Colonic mucosa (tissue), 4 donors: Measurements from ENCODE around the gene ZBTB49. TPM values are rescaled to one million over a fixed set of nuclear protein-coding genes. Genes with fewer than 3 reads are reported as not detected.

Experiments
- DNase-seq: peaks from one replicate; pipeline ENCODE4 v3.0.0-alpha.2; 2020
- H3K27ac ChIP-seq: fragments of 200-600 bp; one replicate; pipeline ENCODE4 v1.8.0; 2021
- H3K27me3 ChIP-seq: fragments of 200-600 bp; one replicate; pipeline ENCODE4 v1.8.0; 2021
- H3K36me3 ChIP-seq: fragments of 200-600 bp; one replicate; pipeline ENCODE4 v1.8.0; 2021
- H3K4me1 ChIP-seq: fragments of 200-600 bp; one replicate; pipeline ENCODE4 v1.8.0; 2021; ENCODE audit warnings: mild to moderate bottlenecking
- H3K4me3 ChIP-seq: fragments of 200-600 bp; one replicate; pipeline ENCODE4 v1.8.0; 2021
- H3K9ac ChIP-seq, 2 donors: one replicate each; pipeline ENCODE4 v1.7.0; 2013; ENCODE audit warnings: control low read depth in 2 of 2, low read depth in 2 of 2, low read length in 2 of 2
- H3K9me3 ChIP-seq: fragments of 200-600 bp; one replicate; pipeline ENCODE4 v1.8.0; 2021
- intact Hi-C: fragments of 100-400 bp; cut with DNase I; formaldehyde crosslinking; loops from one replicate; pipeline ENCODE4 v1.14.1; 2022
- total RNA-seq, 2 donors: library from RNA; stranded (reverse); fragmentation: NEBNext Ultra II Directional in 1 of 2; extraction: Animal tissue kit (Norgen Biotek cat#: 25700) in 1 of 2; gene quantifications; one replicate each; pipeline ENCODE4 v1.2.1, GENCODE V29; 2021
- TF ChIP-seq, protein P1 (sequence below): fragments of 200-600 bp; IDR thresholded peaks from one replicate; pipeline ENCODE4 v1.8.0; 2022; ENCODE audit warnings: antibody characterized with exemption, mild to moderate bottlenecking
- donor health status: healthy.
- donor health status: DM: no; HTN: no; CAD: no.
- donor health status: DM: no; HTN: no; CAD: no.

Gene ZBTB49
- total RNA-seq, 2 donors from 2014 or later: 4.0 to 5.1 TPM

GRCh38 chr4:4308800-4309441 lies 18.9 kb downstream of the ZBTB49 start:
- no peak for DNase-seq
- H3K4me3 ChIP-seq: no peak overlapping the region
- no peak overlapping the region for H3K27ac ChIP-seq
- H3K27me3 ChIP-seq: no peaks in the 10 kb centered on the region
- intact Hi-C loops: no loop called here
- H3K9me3 ChIP-seq: no peaks in the 10 kb centered on the region
- no peaks in the 10 kb centered on the region for H3K36me3 ChIP-seq
- no peaks in the 10 kb centered on the region for H3K4me1 ChIP-seq
- no peak overlapping the region for H3K9ac ChIP-seq
- TF ChIP-seq, protein P1, sequence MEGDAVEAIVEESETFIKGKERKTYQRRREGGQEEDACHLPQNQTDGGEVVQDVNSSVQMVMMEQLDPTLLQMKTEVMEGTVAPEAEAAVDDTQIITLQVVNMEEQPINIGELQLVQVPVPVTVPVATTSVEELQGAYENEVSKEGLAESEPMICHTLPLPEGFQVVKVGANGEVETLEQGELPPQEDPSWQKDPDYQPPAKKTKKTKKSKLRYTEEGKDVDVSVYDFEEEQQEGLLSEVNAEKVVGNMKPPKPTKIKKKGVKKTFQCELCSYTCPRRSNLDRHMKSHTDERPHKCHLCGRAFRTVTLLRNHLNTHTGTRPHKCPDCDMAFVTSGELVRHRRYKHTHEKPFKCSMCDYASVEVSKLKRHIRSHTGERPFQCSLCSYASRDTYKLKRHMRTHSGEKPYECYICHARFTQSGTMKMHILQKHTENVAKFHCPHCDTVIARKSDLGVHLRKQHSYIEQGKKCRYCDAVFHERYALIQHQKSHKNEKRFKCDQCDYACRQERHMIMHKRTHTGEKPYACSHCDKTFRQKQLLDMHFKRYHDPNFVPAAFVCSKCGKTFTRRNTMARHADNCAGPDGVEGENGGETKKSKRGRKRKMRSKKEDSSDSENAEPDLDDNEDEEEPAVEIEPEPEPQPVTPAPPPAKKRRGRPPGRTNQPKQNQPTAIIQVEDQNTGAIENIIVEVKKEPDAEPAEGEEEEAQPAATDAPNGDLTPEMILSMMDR: no peak

- no peaks in the 10 kb centered on the region for H3K36me3 ChIP-seq
- TF ChIP-seq, protein P1: no peak
- DNase-seq: no peak
Observed at GRCh38 chr4:4311193-4311592, 21.1 kb downstream of the ZBTB49 start.

GRCh38 chr4:4315461-4316149 lies 25.6 kb downstream of the ZBTB49 start:
- Histone ChIP-seq H3K4me3 (no peak overlapping the region), H3K4me1 (no peaks in the 10 kb centered on the region), H3K27ac (no peak overlapping the region), H3K9ac (no peak overlapping the region), H3K27me3 (no peaks in the 10 kb centered on the region), H3K36me3 (no peaks in the 10 kb centered on the region), H3K9me3 (no peaks in the 10 kb centered on the region)
- DNase-seq: no peak
- intact Hi-C loops: no loop called here
- TF ChIP-seq, protein P1: no peak

More at GRCh38 chr4:4311193-4311592, 21.1 kb downstream of the ZBTB49 start:
- Histone ChIP-seq H3K27me3 (no peaks in the 10 kb centered on the region), H3K9me3 (no peaks in the 10 kb centered on the region), H3K9ac (no peak overlapping the region), H3K4me1 (no peaks in the 10 kb centered on the region), H3K4me3 (no peak overlapping the region), H3K27ac (no peak overlapping the region)
- intact Hi-C loops: no loop called here

GRCh38 chr4:4316150-4316495 lies 26.1 kb downstream of the ZBTB49 start:
- TF ChIP-seq, protein P1: no peak
- intact Hi-C loops: no loop called here
- Histone ChIP-seq H3K27ac (no peak overlapping the region), H3K36me3 (no peaks in the 10 kb centered on the region), H3K4me3 (no peak overlapping the region), H3K9ac (no peak overlapping the region), H3K9me3 (no peaks in the 10 kb centered on the region), H3K4me1 (no peaks in the 10 kb centered on the region), H3K27me3 (no peaks in the 10 kb centered on the region)
- DNase-seq: no peak

GRCh38 chr4:4317496-4318232 lies 27.6 kb downstream of the ZBTB49 start:
- DNase-seq: no peak
- Histone ChIP-seq H3K36me3 (no peaks in the 10 kb centered on the region), H3K4me1 (no peaks in the 10 kb centered on the region), H3K9ac (no peak overlapping the region), H3K4me3 (no peak overlapping the region), H3K27ac (no peak overlapping the region), H3K27me3 (no peaks in the 10 kb centered on the region), H3K9me3 (no peaks in the 10 kb centered on the region)
- TF ChIP-seq, protein P1: no peak
- intact Hi-C loops: no loop called here
